Left lung (tissue), 10 donors: ENCODE measurements around the gene SLC17A9. TPM values are rescaled to one million over a fixed set of nuclear protein-coding genes. Genes with fewer than 3 reads are reported as not detected.

ENCODE experiments used
- ATAC-seq: fragments of 200-7000 bp; cut with Tn5 transposase; one replicate; pipeline ENCODE4 v1.9.1; 2020; ENCODE audit warnings: moderate library complexity
- DNase-seq, 4 donors: peaks; one replicate each; pipeline ENCODE4 v3.0.0-alpha.2; 2013 to 2020
- H3K27ac ChIP-seq, 2 donors: fragments of 200-600 bp; sonication (generic) in 1 of 2; one replicate each; pipeline versions ENCODE4 v1.5.0 to v1.8.0; 2020 to 2021
- H3K27me3 ChIP-seq, 2 donors: fragments of 200-600 bp; sonication (generic) in 1 of 2; one replicate each; pipeline versions ENCODE4 v1.5.0 to v1.8.0; 2020 to 2021
- H3K36me3 ChIP-seq, 2 donors: fragments of 200-600 bp; sonication (generic) in 1 of 2; one replicate each; pipeline versions ENCODE4 v1.5.0 to v1.8.0; 2020 to 2021
- H3K4me1 ChIP-seq, 2 donors: fragments of 200-600 bp; one replicate each; pipeline ENCODE4 v1.8.0; 2021
- H3K4me3 ChIP-seq, 2 donors: fragments of 200-600 bp; sonication (generic) in 1 of 2; one replicate each; pipeline versions ENCODE4 v1.5.0 to v1.8.0; 2020 to 2021; ENCODE audit warnings: mild to moderate bottlenecking in 1 of 2
- H3K9me3 ChIP-seq, 2 donors: fragments of 200-600 bp; sonication (generic) in 1 of 2; one replicate each; pipeline versions ENCODE4 v1.5.0 to v1.8.0; 2020 to 2021
- intact Hi-C, 2 donors: fragments of 100-400 bp; cut with DNase I; formaldehyde crosslinking; loops; one replicate each; pipeline versions ENCODE4 v1.11.2 to v1.14.2; 2022
- polyA plus RNA-seq, 6 donors: library from polyadenylated mRNA; unstranded; fragments of 120-200 nt; gene quantifications; one replicate each; pipeline ENCODE4 v1.2.1, GENCODE V29; 2013; ENCODE audit not compliant: insufficient read length in 6 of 6
- total RNA-seq, 2 donors: library from RNA; stranded (reverse); fragmentation: NEBNext Ultra II Directional; extraction: Animal tissue kit (Norgen Biotek cat#: 25700); gene quantifications; one replicate each; pipeline ENCODE4 v1.2.1, GENCODE V29; 2021
- TF ChIP-seq, protein P1 (sequence below), 2 donors: fragments of 200-600 bp; sonication (generic) in 1 of 2; IDR thresholded peaks; one replicate each; pipeline versions ENCODE4 v1.5.0 to v1.8.0; 2021; ENCODE audit warnings: antibody characterized with exemption in 2 of 2
- donor health status: DM: no; HTN: yes; CAD: no.
- donor health status: DM: no; HTN: no; CAD: no.

SLC17A9 gene
- total and polyA plus RNA-seq, 8 donors = 2.1 to 18.1 (median 3.7) TPM

DNA sequence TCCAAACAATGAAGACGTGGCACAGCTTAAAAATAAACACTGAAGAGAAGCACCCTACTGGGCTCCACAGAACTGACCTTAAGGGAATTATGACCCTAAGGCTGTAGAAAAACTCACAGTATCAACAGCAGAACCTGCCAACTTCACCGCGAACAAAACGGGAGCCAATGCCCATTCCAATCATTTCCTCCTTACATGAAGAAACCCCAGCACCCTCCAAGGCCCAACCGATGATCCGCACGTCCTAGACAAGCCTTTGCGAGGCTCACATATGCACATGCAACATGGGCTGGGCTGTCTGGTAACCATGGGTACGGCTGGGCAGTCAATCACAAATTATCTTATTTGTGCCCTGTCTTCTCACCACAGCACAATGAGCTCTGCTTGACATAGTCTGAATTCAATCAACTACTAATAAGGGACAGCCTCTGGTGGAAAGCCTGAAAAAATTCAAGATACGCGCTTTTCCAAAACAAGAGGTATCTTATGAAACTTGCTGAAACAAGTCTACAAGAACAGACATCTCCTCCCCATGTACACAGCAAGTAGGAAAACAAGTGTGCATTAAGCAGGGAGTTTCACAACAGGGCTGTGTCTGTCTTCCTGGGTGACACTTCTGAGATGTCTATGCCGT lies 27.9 kb upstream of the SLC17A9 start:
- TF ChIP-seq, protein P1, sequence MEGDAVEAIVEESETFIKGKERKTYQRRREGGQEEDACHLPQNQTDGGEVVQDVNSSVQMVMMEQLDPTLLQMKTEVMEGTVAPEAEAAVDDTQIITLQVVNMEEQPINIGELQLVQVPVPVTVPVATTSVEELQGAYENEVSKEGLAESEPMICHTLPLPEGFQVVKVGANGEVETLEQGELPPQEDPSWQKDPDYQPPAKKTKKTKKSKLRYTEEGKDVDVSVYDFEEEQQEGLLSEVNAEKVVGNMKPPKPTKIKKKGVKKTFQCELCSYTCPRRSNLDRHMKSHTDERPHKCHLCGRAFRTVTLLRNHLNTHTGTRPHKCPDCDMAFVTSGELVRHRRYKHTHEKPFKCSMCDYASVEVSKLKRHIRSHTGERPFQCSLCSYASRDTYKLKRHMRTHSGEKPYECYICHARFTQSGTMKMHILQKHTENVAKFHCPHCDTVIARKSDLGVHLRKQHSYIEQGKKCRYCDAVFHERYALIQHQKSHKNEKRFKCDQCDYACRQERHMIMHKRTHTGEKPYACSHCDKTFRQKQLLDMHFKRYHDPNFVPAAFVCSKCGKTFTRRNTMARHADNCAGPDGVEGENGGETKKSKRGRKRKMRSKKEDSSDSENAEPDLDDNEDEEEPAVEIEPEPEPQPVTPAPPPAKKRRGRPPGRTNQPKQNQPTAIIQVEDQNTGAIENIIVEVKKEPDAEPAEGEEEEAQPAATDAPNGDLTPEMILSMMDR (IDR thresholded peaks at IDR 0.05) = no peak
- no peaks in the 10 kb centered on the region for H3K9me3 ChIP-seq
- DNase-seq (no peak), ATAC-seq (no peak)
- H3K27me3 ChIP-seq = no peaks in the 10 kb centered on the region
- H3K4me3 ChIP-seq = peak overlapping the region; percentile 67 to 78
- no peaks in the 10 kb centered on the region for H3K36me3 ChIP-seq
- intact Hi-C loops = no loop called here
- peaks cover 50 to 86% of the 10 kb centered on the region in 2 donors for H3K4me1 ChIP-seq
- H3K27ac ChIP-seq = peak overlapping the region; percentile 94 to 96

DNA sequence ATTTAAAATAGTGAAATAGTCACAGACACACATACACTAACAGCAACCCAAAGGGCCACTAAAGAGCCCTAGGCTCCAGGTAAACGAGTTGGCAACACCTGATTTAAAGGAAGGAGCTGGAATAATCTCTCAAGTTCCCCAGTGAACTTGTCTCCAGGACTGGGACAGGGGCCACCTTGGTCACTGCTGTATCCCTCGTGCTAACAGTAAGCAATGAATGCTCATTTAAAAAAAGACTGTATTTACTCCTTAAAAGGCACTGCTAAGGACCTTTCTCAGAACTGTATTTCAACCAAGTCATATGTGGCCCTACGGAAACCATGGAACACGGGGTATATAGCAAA lies 27.5 kb upstream of the SLC17A9 start:
- DNase-seq = no peak
- Histone ChIP-seq H3K9me3 (no peaks in the 10 kb centered on the region), H3K36me3 (no peaks in the 10 kb centered on the region), H3K27me3 (no peaks in the 10 kb centered on the region), H3K4me3 (peak overlapping the region; percentile 67 to 78), H3K4me1 (peaks cover 45 to 86% of the 10 kb centered on the region in 2 donors), H3K27ac (peak overlapping the region; percentile 94 to 96)
- intact Hi-C loops = no loop called here
- ATAC-seq = no peak
- TF ChIP-seq, protein P1 (IDR thresholded peaks at IDR 0.05) = no peak

DNA sequence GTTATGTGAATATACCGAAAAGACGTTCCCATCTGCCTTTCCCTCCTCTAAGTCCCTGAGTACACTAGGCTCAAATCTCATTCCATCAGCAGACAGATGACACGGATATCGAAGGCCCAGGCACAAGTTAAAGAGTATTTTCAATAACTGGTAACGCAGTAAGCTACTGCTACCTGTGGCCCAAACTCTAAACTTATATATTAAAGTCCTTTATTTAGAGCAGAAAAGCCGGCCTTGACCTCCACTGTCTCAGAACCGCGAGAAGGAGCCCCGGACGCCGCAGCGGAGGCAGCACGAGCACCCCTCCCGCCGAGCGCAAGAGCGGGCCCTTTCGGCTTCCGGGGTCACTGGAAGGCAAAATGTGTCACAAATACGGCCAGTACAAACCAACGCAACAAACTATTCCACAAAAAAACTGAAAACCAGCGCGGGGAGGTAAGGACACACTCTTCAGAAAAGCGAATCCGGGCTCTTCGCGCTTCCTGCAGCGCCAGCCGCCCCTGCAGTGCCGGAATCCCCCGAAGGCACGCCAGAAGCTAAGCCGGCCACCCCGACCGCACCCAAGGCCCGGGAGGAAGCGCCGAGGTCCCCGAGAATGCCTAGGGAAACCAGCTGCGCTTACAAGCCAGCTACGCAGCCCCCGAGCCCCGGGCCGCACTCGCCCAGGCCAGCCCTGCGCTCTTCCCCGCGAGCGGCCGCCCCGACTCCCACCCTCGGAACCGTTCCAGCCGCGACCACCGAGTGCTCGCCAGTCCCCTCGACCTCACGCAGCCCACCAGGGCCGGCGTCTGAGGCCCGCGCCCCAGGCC lies 26.9 kb upstream of the SLC17A9 start:
- peak in 1 of 4 donors; percentile 88 for DNase-seq
- no peaks in the 10 kb centered on the region for H3K9me3 ChIP-seq
- H3K27ac ChIP-seq = peak overlapping the region; percentile 94 to 96
- peaks cover 41 to 82% of the 10 kb centered on the region in 2 donors for H3K4me1 ChIP-seq
- intact Hi-C loops = no loop called here
- no peaks in the 10 kb centered on the region for H3K27me3 ChIP-seq
- TF ChIP-seq, protein P1 (IDR thresholded peaks at IDR 0.05) = no peak
- H3K4me3 ChIP-seq = peak overlapping the region; percentile 67 to 78
- ATAC-seq = peak; percentile 5
- no peaks in the 10 kb centered on the region for H3K36me3 ChIP-seq

DNA sequence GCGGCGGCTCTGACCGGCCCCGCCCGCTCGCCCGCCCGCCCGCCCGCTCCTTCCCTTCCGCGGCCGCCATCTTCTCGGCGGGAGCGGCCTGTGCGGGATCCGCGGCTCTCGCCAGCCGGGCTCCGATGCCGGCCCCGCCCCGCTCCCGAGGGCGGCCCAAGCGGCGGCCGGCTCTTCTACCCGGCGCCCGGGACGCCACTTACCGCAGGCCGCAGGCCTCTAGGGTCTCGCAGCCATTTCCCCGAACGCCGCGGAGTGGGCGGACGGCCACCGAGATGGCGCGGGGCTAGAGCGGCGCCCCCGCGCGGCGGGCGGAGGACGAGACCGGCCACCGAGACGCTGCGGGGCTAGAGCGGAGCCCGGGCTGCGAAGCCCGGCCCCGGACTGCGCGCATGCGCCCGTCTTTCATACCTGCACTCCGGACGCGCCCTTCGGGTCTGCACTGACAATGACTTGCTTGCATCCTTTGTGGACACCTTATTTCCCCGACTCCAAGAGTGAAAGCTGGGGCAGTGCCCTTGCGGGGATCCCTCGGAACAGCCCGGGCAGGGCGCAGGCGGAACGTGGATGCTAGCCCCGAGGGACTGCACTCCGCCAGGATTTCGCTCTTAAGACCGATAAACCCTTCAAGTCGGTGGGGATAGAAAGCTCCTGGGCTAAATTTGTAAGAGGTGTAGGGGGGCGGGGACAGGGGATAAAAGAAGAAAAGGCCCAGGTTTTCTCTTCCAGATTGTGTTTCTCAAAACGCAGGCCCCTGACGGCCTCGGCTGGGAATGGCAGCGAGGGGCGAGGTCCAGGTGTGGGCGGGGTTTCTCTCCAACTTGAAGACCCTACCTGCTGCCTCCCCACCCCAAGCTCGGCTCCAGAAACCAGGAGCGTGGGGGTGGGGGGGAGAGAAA lies 26.0 kb upstream of the SLC17A9 start, which contains the start of gene DIDO1:
DIDO1 (minus strand) TSS at position 277 of the 899 bp plus-strand sequence.
- Histone ChIP-seq H3K36me3 (no peaks in the 10 kb centered on the region), H3K4me1 (peaks cover 41 to 74% of the 10 kb centered on the region in 2 donors), H3K27ac (peak within 1 kb of the TSS; percentile 94 to 96), H3K27me3 (no peaks in the 10 kb centered on the region), H3K4me3 (peak within 1 kb of the TSS; percentile 67 to 78), H3K9me3 (no peaks in the 10 kb centered on the region)
- intact Hi-C loops = no loop called here
- ATAC-seq (peak; percentile 88), DNase-seq (peak; percentile 83 to 99 (median 92))
- TF ChIP-seq, protein P1 (IDR thresholded peaks at IDR 0.05) = peak; percentile 72 to 78
